HG02588 (cell line): ENCODE results near the gene PUS1.
"Not testable (repeated sequence)": the region's sequence is repeated elsewhere in the genome, so short reads cannot be mapped to it uniquely, and the experiment has no call there.

ENCODE experiments used
- ATAC-seq: cut with Tn5 transposase; IDR thresholded peaks from one replicate; pipeline ENCODE4 v1.9.1; 2021; ENCODE audit warnings: mild to moderate bottlenecking, moderate library complexity; ENCODE audit not compliant: unreplicated experiment

Gene PUS1

GRCh38 chr12:131928711-131929580, at the start of gene PUS1:
Gene PUS1, plus strand, starts transcription at chr12:131929276. Its CDS starts 447 bp downstream, at chr12:131929723.
- ATAC-seq: peak; percentile 63

- no peak for ATAC-seq
Observed at GRCh38 chr12:131882804-131883520, 46.1 kb upstream of the PUS1 start.

- no peak for ATAC-seq
Observed at GRCh38 chr12:131883521-131883900, 45.6 kb upstream of the PUS1 start.

- not testable (repeated sequence) for ATAC-seq
Observed at GRCh38 chr12:131885076-131885475, 44.0 kb upstream of the PUS1 start.

GRCh38 chr12:131885543-131886057, 43.5 kb upstream of the PUS1 start:
- ATAC-seq: no peak

- ATAC-seq: not testable (repeated sequence)
Observed at GRCh38 chr12:131891722-131892121, 37.4 kb upstream of the PUS1 start.

GRCh38 chr12:131892711-131893604, 36.1 kb upstream of the PUS1 start:
- no peak for ATAC-seq

GRCh38 chr12:131893605-131894312, 35.3 kb upstream of the PUS1 start:
- ATAC-seq: no peak

- ATAC-seq: peak; percentile 81
Observed at GRCh38 chr12:131894313-131894860, 34.7 kb upstream of the PUS1 start, which contains the start of gene ULK1. Gene ULK1, plus strand, starts transcription at chr12:131894622. Its CDS starts 380 bp downstream, at chr12:131895002.

GRCh38 chr12:131894981-131895639, 34.0 kb upstream of the PUS1 start:
- ATAC-seq: peak; percentile 10

- no peak for ATAC-seq
Observed at GRCh38 chr12:131895640-131896079, 33.4 kb upstream of the PUS1 start.

- ATAC-seq: peak; percentile 51
Observed at GRCh38 chr12:131896080-131896810, 32.8 kb upstream of the PUS1 start.

GRCh38 chr12:131896811-131897270, 32.2 kb upstream of the PUS1 start:
- no peak for ATAC-seq

- ATAC-seq: no peak
Observed at GRCh38 chr12:131897276-131897675, 31.8 kb upstream of the PUS1 start.

GRCh38 chr12:131897875-131898274, 31.2 kb upstream of the PUS1 start:
- no peak for ATAC-seq

- ATAC-seq: no peak
Observed at GRCh38 chr12:131900397-131900796, 28.7 kb upstream of the PUS1 start.

- ATAC-seq: no peak
Observed at GRCh38 chr12:131901431-131902331, 27.4 kb upstream of the PUS1 start.
